Type B pancreatic cell (in vitro differentiated cells): ENCODE measurements around the gene CRIP2. TPM values are rescaled to one million over a fixed set of nuclear protein-coding genes. Genes with fewer than 3 reads are reported as not detected.

Experiments used
- DNase-seq: peaks from one replicate; pipeline ENCODE4 v3.0.0; 2021; ENCODE audit warnings: mixed read lengths; ENCODE audit not compliant: unreplicated experiment; ENCODE audit errors: extremely low spot score
- H3K27ac Mint-ChIP-seq: 2 replicates; pipeline ENCODE4 v1.8.0; 2021; ENCODE audit warnings: mild to moderate bottlenecking, mixed read lengths
- H3K27me3 Mint-ChIP-seq: 2 replicates; pipeline ENCODE4 v1.8.0; 2021; ENCODE audit warnings: mixed read lengths
- H3K36me3 Mint-ChIP-seq: 2 replicates; pipeline ENCODE4 v1.8.0; 2021; ENCODE audit warnings: mixed read lengths
- H3K4me1 Mint-ChIP-seq: one replicate; pipeline ENCODE4 v1.8.0; 2021; ENCODE audit warnings: mixed read lengths; ENCODE audit not compliant: unreplicated experiment
- H3K4me3 Mint-ChIP-seq: 2 replicates; pipeline ENCODE4 v1.8.0; 2021; ENCODE audit warnings: mild to moderate bottlenecking, mixed read lengths
- H3K9me3 Mint-ChIP-seq: 2 replicates; pipeline ENCODE4 v1.8.0; 2021; ENCODE audit warnings: mixed read lengths
- total RNA-seq: library from RNA; stranded (reverse); gene quantifications from 2 replicates; pipeline ENCODE4 v1.2.1, GENCODE V29; 2021; ENCODE audit warnings: low replicate concordance
- TF ChIP-seq, protein P1 (sequence below): fragments of 200-600 bp; sonication (generic); conservative IDR thresholded peaks from 2 replicates; pipeline ENCODE4 v1.5.0; 2021; ENCODE audit warnings: antibody characterized with exemption, mild to moderate bottlenecking

The CRIP2 gene
- total RNA-seq, 1 donor from 2014 or later, result 20.3 TPM

DNA sequence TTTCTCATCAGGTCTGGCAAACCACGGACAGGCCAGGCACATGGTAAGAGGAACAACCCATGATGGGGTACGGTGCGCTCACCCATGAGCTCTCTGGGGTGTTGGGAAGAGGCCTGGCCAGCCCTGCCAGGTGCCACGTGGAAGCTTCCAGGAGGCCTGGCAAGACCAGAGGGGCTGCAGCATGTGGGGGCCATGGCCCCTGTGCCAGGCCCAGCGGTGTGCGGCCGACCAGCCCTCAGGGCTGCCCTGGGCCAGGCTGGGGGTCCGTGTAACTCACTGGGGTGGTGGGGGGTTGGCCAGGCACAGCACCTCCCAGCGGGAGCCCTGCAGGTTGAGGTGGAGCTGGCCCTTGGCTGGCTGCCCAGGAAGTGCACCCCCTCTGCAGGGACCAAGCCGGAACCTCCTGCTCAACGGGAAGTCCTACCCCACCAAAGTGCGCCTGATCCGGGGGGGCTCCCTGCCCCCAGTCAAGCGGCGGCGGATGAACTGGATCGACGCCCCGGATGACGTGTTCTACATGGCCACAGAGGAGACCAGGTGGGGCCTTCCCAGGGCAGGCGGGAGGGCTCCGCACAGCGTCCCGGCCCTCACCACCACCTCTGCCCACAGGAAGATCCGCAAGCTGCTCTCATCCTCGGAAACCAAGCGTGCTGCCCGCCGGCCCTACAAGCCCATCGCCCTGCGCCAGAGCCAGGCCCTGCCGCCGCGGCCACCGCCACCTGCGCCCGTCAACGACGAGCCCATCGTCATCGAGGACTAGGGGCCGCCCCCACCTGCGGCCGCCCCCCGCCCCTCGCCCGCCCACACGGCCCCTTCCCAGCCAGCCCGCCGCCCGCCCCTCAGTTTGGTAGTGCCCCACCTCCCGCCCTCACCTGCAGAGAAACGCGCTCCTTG lies 4.9 kb upstream of the CRIP2 start:
- H3K36me3 Mint-ChIP-seq, result no peaks in the 10 kb centered on the region
- H3K27ac Mint-ChIP-seq, result no peak overlapping the region
- H3K9me3 Mint-ChIP-seq, result no peaks in the 10 kb centered on the region
- no peaks in the 10 kb centered on the region for H3K27me3 Mint-ChIP-seq
- no peak for DNase-seq
- no peak overlapping the region for H3K4me3 Mint-ChIP-seq
- H3K4me1 Mint-ChIP-seq, result no peaks in the 10 kb centered on the region
- TF ChIP-seq, protein P1, sequence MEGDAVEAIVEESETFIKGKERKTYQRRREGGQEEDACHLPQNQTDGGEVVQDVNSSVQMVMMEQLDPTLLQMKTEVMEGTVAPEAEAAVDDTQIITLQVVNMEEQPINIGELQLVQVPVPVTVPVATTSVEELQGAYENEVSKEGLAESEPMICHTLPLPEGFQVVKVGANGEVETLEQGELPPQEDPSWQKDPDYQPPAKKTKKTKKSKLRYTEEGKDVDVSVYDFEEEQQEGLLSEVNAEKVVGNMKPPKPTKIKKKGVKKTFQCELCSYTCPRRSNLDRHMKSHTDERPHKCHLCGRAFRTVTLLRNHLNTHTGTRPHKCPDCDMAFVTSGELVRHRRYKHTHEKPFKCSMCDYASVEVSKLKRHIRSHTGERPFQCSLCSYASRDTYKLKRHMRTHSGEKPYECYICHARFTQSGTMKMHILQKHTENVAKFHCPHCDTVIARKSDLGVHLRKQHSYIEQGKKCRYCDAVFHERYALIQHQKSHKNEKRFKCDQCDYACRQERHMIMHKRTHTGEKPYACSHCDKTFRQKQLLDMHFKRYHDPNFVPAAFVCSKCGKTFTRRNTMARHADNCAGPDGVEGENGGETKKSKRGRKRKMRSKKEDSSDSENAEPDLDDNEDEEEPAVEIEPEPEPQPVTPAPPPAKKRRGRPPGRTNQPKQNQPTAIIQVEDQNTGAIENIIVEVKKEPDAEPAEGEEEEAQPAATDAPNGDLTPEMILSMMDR, result no peak

DNA sequence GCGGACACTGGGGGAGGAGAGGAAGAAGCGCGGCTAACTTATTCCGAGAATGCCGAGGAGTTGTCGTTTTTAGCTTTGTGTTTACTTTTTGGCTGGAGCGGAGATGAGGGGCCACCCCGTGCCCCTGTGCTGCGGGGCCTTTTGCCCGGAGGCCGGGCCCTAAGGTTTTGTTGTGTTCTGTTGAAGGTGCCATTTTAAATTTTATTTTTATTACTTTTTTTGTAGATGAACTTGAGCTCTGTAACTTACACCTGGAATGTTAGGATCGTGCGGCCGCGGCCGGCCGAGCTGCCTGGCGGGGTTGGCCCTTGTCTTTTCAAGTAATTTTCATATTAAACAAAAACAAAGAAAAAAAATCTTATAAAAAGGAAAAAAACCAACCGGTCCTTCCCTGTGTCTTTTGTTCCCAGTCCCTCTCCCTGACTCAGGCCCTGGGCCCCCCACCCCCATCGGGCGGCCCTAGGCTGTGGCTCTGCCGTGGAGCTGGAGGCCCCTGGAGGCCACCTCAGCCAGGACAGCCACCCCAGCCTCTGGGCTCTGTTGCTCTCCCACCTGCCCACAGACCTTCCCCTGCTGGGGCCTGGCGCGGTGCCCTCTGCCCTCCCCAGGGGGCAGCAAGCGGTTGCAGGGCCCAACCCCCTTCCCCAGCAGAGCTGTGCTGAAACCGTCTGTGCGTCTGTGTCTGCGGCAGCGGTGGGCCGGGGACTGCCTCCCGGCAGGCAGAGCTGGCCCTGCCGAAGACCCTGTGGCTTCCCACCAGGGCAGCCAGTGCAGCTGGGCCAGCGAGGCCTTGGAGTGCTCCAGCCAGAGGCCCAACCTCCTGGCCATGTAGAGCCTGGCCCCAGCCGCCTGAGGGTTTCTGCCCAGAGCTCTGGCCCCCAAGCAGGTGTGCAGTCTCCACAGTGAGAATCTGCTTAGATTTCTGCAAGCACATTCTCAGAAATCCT lies 4.0 kb upstream of the CRIP2 start:
- Mint-ChIP-seq H3K9me3 (no peaks in the 10 kb centered on the region), H3K27me3 (no peaks in the 10 kb centered on the region), H3K4me3 (no peak overlapping the region), H3K36me3 (no peaks in the 10 kb centered on the region), H3K4me1 (no peaks in the 10 kb centered on the region), H3K27ac (no peak overlapping the region)
- TF ChIP-seq, protein P1, result no peak
- DNase-seq, result no peak

DNA sequence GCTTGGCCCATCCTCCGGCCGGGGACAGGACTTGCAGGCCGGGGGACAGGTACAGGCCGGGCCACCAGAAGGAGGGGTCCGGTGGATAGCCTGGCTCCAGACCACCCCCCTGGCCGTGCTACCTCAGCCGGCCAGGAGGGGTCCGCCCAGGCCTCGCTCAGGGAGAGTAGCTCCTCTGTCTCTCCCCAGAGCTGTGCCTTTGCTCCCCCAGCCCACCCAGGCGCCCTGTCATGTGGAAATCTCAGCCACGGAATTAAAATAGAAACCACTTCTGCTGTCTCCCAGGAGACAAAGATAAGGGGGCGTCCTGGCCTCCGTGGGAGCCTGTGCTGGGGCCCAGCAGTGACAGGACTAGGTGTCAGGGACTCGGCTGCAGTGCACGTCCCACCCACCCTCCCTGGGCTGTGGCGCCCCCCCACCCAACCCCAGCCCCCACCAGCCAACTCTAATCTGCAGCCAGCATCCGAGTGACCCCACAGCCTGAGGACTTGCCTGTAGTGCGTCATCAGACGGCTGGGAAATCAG lies 3.3 kb upstream of the CRIP2 start:
- no peak overlapping the region for H3K27ac Mint-ChIP-seq
- H3K36me3 Mint-ChIP-seq, result no peaks in the 10 kb centered on the region
- no peak overlapping the region for H3K4me3 Mint-ChIP-seq
- no peaks in the 10 kb centered on the region for H3K27me3 Mint-ChIP-seq
- no peak for DNase-seq
- no peaks in the 10 kb centered on the region for H3K4me1 Mint-ChIP-seq
- H3K9me3 Mint-ChIP-seq, result no peaks in the 10 kb centered on the region
- TF ChIP-seq, protein P1, result peak; percentile 58

DNA sequence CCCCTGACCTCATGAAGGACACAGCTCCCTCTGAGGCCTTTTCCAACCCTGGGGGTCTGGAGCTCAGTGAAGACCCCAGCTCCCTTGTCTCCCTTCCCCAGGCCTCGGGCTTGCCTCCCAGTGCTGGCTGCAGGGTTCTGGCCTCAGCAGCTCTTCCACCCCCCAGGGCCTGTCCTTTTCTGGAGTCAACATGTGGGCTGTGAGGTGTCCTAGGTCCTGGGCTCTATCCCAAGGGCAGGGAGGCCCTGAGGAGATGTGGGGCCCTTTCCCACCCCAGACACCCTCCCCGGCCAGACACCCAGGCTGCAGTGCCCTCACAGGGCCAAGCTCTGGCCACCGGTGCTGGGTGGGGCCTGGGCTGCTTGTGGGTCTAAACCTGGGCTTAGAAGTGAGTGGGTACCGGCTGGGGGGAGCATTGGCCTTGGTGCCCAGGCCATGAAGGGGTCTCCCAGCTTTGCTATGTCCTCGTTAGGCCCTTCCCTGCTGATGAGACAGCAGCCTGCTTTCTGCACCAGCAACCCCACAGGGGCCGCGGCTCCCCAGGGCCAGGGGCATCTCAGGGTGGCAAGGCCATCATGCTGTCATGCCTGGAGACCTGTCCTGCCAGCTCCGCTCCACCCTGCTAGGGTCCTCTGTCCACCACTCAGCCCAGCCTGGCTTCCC lies 2.7 kb upstream of the CRIP2 start:
- peaks cover 3% of the 10 kb centered on the region for H3K27me3 Mint-ChIP-seq
- TF ChIP-seq, protein P1, result no peak
- H3K36me3 Mint-ChIP-seq, result no peaks in the 10 kb centered on the region
- H3K4me1 Mint-ChIP-seq, result no peaks in the 10 kb centered on the region
- no peak overlapping the region for H3K4me3 Mint-ChIP-seq
- no peak overlapping the region for H3K27ac Mint-ChIP-seq
- H3K9me3 Mint-ChIP-seq, result no peaks in the 10 kb centered on the region
- no peak for DNase-seq

DNA sequence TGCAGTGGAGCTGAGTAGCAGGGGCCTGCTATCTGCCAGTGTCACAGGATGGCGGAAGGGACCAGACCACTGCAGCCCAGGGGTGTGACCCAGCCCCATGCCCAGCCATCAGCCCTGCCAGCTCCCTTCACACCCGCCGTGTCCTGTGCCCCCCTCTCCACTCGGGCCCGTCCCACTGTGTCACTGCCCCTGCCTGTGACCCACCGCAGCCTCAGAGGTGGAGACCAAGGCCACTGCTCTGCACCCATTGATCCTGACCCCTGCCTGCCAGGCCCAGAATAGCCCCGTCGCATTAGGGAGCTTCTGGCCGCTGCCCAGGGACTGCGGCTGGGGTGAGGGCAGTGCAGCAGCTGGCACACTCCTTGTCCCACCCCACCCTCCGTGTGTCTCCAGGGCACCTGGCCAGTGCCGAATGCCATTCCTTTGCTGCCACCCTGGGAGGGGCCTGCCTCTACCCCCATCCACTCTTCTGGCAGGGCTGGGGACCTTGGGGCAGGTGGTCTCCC lies 2.1 kb upstream of the CRIP2 start:
- Mint-ChIP-seq H3K27ac (no peak overlapping the region), H3K4me3 (no peak overlapping the region), H3K9me3 (no peaks in the 10 kb centered on the region), H3K36me3 (no peaks in the 10 kb centered on the region), H3K4me1 (no peaks in the 10 kb centered on the region), H3K27me3 (peaks cover 8% of the 10 kb centered on the region)
- DNase-seq, result no peak
- TF ChIP-seq, protein P1, result no peak
